Chondrocyte (in vitro differentiated cells): Measurements from ENCODE around the gene FAM163A. TPM values are rescaled to one million over a fixed set of nuclear protein-coding genes. Genes with fewer than 3 reads are reported as not detected.

Experiments
- DNase-seq: peaks from one replicate; pipeline ENCODE4 v3.0.0; 2021; ENCODE audit warnings: mixed read lengths, low spot score
- H3K27ac Mint-ChIP-seq: one replicate; pipeline ENCODE4 v1.8.0; 2021; ENCODE audit warnings: mild to moderate bottlenecking, moderate library complexity, mixed read lengths; ENCODE audit not compliant: unreplicated experiment
- H3K27me3 Mint-ChIP-seq: 2 replicates; pipeline ENCODE4 v1.8.0; 2021; ENCODE audit warnings: low read depth, mixed read lengths
- H3K36me3 Mint-ChIP-seq: 2 replicates; pipeline ENCODE4 v1.8.0; 2021; ENCODE audit warnings: low read depth, mixed read lengths
- H3K4me1 Mint-ChIP-seq: 2 replicates; pipeline ENCODE4 v1.8.0; 2021; ENCODE audit warnings: low read depth, mild to moderate bottlenecking, mixed read lengths
- H3K4me3 Mint-ChIP-seq: one replicate; pipeline ENCODE4 v1.8.0; 2021; ENCODE audit warnings: mild to moderate bottlenecking, moderate library complexity, mixed read lengths; ENCODE audit not compliant: unreplicated experiment
- H3K9me3 Mint-ChIP-seq: 2 replicates; pipeline ENCODE4 v1.8.0; 2021; ENCODE audit warnings: low read depth, mixed read lengths
- total RNA-seq: library from RNA; stranded (reverse); gene quantifications from 3 replicates; pipeline ENCODE4 v1.2.1, GENCODE V29; 2021
- TF ChIP-seq, protein P1 (sequence below): fragments of 200-600 bp; sonication (generic); IDR thresholded peaks from 2 replicates; pipeline ENCODE4 v1.5.0; 2021; ENCODE audit warnings: antibody characterized with exemption, mild to moderate bottlenecking, moderate library complexity

FAM163A gene
- total RNA-seq, 1 donor from 2014 or later = not detected

- TF ChIP-seq, protein P1, sequence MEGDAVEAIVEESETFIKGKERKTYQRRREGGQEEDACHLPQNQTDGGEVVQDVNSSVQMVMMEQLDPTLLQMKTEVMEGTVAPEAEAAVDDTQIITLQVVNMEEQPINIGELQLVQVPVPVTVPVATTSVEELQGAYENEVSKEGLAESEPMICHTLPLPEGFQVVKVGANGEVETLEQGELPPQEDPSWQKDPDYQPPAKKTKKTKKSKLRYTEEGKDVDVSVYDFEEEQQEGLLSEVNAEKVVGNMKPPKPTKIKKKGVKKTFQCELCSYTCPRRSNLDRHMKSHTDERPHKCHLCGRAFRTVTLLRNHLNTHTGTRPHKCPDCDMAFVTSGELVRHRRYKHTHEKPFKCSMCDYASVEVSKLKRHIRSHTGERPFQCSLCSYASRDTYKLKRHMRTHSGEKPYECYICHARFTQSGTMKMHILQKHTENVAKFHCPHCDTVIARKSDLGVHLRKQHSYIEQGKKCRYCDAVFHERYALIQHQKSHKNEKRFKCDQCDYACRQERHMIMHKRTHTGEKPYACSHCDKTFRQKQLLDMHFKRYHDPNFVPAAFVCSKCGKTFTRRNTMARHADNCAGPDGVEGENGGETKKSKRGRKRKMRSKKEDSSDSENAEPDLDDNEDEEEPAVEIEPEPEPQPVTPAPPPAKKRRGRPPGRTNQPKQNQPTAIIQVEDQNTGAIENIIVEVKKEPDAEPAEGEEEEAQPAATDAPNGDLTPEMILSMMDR = no peak
- DNase-seq = no peak
- H3K4me3 Mint-ChIP-seq = no peak overlapping the region
- H3K27me3 Mint-ChIP-seq = peaks cover 28% of the 10 kb centered on the region
- H3K9me3 Mint-ChIP-seq = peaks cover 5% of the 10 kb centered on the region
- no peak overlapping the region for H3K27ac Mint-ChIP-seq
- H3K36me3 Mint-ChIP-seq = no peaks in the 10 kb centered on the region
- H3K4me1 Mint-ChIP-seq = no peaks in the 10 kb centered on the region
Measured at GRCh38 chr1:179708434-179709195, 34.5 kb upstream of the FAM163A start.

GRCh38 chr1:179709841-179710329 is 33.2 kb upstream of the FAM163A start:
- Mint-ChIP-seq H3K27me3 (peaks cover 23% of the 10 kb centered on the region), H3K4me1 (no peaks in the 10 kb centered on the region), H3K9me3 (peaks cover 16% of the 10 kb centered on the region), H3K27ac (no peak overlapping the region), H3K4me3 (no peak overlapping the region), H3K36me3 (peaks cover 2% of the 10 kb centered on the region)
- TF ChIP-seq, protein P1 = no peak
- no peak for DNase-seq

GRCh38 chr1:179714159-179714558 is 28.9 kb upstream of the FAM163A start:
- Mint-ChIP-seq H3K27ac (no peak overlapping the region), H3K36me3 (peaks cover 2% of the 10 kb centered on the region), H3K27me3 (peaks cover 8% of the 10 kb centered on the region), H3K4me1 (no peaks in the 10 kb centered on the region), H3K4me3 (no peak overlapping the region), H3K9me3 (peaks cover 53% of the 10 kb centered on the region)
- TF ChIP-seq, protein P1 = no peak
- DNase-seq = no peak

DNA sequence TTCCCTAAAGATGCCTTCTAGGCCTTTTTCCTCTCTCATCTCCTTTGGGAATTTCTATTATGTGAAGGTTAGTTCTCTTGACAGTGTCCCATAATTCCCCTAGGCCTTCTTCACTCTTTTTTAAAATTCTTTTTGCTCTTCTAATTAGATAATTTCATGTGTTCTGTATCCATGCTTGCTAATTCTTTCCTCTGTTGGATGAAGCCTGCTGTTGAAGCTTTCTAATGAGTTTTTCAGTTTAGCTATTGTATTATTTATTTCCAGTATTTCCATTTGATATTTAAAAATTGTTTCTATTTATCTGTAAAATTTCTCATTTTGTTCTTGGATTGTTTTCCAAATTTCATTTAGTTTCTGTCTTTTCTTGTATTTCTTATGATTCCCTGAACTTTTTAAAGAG is 28.5 kb upstream of the FAM163A start:
- DNase-seq = no peak
- TF ChIP-seq, protein P1 = no peak
- Mint-ChIP-seq H3K27me3 (peaks cover 8% of the 10 kb centered on the region), H3K27ac (no peak overlapping the region), H3K9me3 (peaks cover 57% of the 10 kb centered on the region), H3K4me1 (no peaks in the 10 kb centered on the region), H3K4me3 (no peak overlapping the region), H3K36me3 (peaks cover 2% of the 10 kb centered on the region)

GRCh38 chr1:179719272-179719671 is 23.8 kb upstream of the FAM163A start:
- no peaks in the 10 kb centered on the region for H3K36me3 Mint-ChIP-seq
- TF ChIP-seq, protein P1 = no peak
- H3K4me3 Mint-ChIP-seq = no peak overlapping the region
- H3K9me3 Mint-ChIP-seq = peaks cover 60% of the 10 kb centered on the region
- H3K27ac Mint-ChIP-seq = no peak overlapping the region
- DNase-seq = no peak
- no peaks in the 10 kb centered on the region for H3K27me3 Mint-ChIP-seq
- H3K4me1 Mint-ChIP-seq = no peaks in the 10 kb centered on the region
